GM19023 (cell line): ENCODE results near the gene KIAA1586.
A peak's percentile ranks its signal among the peaks of the same experiment; 100 is the strongest.
"Not testable (repeated sequence)": the region's sequence is repeated elsewhere in the genome, so short reads cannot be mapped to it uniquely, and the experiment has no call there.

Source experiments
- ATAC-seq: cut with Tn5 transposase; IDR thresholded peaks from one replicate; pipeline ENCODE4 v1.9.1; 2021; ENCODE audit warnings: mild to moderate bottlenecking, moderate library complexity; ENCODE audit not compliant: unreplicated experiment

Gene KIAA1586

DNA sequence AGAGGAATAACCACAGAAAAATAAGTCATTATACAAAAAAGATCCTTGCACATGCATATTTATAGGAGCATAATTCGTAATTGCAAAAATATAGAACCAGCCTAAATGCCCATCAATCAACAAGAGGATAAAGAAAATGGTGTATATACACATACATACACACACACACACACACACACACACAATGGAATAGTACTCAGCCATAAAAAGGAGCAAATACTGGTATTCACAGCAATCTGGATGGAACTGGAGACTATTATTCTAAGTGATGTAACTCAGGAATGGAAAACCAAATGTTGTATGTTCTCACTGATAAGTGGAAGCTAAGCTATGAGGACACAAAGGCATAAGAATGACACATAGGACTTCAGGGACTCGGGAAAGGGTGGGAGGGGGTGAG, 1.9 kb upstream of the KIAA1586 start:
- ATAC-seq, result no peak

DNA sequence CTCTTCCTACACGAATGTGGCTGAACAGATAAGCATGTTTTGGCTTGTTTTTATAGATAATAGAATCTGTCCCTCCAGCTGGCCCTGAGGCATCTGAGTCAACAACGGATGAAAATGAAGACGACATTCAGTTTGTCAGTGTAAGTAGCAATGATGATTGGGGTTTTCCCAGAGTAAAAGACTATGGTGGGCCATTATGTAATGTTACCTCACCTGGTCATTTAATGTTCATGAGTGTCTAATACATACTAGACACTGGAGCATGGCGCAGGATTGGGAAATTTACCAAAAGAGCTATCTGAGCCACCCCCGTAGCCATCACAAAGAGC, 728 bp downstream of the KIAA1586 start:
- ATAC-seq, result peak; percentile 27

DNA sequence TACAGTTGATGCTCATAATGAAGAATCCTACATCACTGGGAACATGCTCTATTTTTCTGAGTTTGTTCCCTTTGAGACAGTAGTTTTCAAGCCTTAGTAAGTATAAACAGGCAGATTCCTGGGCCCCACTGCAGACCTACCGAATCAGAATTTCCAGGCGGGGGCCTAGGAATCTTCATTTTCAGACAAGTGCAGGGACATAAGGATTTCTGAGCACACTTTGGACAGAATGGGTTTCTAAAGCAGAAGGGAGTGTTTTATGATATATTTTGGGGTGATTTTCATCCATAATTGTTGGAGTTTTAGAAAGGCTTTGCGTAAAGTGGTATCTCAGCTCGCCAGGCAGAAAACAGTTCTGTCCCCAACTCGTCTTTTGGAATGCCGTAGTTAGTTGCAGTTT, 1.4 kb downstream of the KIAA1586 start:
- not testable (repeated sequence) for ATAC-seq

DNA sequence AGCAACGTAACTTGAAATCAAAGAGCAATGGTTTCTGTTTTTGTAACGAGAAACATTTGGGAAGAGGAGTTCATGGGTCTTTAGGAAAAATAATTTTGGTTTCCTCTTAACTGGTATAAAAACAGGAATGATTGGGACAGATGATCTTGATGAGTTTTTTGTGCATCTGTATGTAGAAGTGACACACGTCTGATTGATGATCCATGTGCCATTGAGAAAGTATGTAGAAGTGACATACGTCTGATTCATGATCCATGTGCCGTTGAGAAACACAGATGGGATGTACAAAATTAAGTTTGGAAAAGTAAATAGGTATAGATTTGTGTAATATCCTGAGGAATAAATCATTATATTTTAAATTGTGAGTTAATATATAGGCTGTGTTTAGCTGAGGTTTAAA, 2.1 kb downstream of the KIAA1586 start:
- ATAC-seq, result no peak

DNA sequence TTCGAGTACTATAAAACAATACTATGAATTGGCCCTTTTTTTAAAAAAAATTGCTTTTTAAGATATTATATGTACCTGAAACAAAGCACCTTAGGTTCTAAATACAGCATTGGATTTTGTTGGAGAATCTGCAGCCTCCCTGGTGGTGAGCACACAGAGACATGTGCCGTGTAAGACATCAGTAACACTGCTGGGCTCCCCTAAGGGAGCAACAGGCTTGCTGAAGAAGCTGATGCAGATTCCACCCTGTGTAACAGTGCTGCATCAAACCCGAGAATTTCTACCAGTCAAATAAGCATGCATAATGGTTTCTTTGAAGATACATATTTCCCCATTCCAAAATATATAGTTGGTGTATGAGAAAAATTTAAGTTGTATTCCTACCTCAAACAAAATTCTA, 17.4 kb downstream of the KIAA1586 start:
- no peak for ATAC-seq

GRCh38 chr6:57064809-57065208, 18.3 kb downstream of the KIAA1586 start:
- ATAC-seq, result no peak

GRCh38 chr6:57068061-57068460, 21.6 kb downstream of the KIAA1586 start:
- ATAC-seq, result no peak

DNA sequence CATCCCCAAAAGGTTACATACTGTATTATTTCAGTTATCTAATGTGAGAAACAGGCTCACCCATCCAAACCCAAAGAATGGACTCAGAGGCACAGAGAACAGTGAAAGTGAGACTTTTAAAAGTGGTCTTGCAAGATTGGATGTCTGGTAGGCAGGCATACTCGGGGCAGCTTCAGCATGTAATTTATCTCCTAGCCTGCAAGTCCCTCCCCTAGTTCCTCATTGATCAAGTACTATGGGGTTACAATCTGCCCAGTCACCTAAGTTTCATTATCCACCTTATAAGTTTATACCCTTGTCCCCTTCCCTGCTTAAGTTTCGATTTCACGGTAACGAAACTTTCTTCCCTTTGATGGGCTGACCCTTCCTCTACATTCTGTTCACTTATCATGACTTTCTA, 22.7 kb downstream of the KIAA1586 start:
- ATAC-seq, result no peak

DNA sequence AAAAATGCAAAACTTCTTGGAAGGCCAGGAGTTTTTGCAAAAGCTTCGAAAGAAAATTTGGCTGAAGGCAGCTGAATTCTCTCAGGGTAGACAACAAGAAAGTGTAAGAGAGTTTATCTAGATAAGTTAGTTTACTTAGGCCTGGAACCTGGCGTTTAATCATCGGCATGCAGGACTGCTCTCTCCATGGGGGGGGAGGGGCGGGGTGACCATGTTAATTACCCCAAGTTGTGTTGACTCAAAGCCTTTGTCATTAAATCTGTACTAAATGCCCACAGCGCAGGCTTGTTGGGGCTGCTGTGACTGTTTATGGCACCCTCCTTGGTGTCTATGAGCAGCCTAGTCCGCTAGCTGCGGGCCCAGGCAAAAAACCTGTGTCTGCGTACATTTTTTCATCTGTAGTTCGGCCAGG, 23.4 kb downstream of the KIAA1586 start:
- ATAC-seq, result no peak

GRCh38 chr6:57072108-57072507, 25.6 kb downstream of the KIAA1586 start:
- ATAC-seq, result no peak

DNA sequence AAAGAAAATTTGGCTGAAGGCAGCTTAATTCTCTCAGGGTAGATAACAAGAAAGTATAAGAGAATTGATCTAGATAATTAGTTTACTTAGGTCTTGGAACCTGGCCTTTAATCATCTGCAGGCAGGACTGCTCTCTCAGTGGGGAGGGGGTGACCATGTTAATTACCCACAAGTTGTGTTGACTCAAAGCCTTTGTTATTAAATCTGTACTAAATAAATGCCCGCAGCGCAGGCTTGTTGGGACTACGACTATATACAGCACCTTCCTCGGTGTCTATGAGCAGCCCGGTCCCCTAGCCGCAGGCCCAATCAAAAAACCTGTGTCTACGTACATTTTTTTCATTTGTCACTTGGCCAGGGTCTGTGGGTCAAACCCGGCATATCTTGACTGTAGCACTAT, 27.9 kb downstream of the KIAA1586 start:
- ATAC-seq, result no peak

GRCh38 chr6:57075092-57075491, 28.6 kb downstream of the KIAA1586 start:
- no peak for ATAC-seq

GRCh38 chr6:57078531-57079207, 32.2 kb downstream of the KIAA1586 start:
- no peak for ATAC-seq

GRCh38 chr6:57085471-57085870, 39.0 kb downstream of the KIAA1586 start:
- no peak for ATAC-seq

DNA sequence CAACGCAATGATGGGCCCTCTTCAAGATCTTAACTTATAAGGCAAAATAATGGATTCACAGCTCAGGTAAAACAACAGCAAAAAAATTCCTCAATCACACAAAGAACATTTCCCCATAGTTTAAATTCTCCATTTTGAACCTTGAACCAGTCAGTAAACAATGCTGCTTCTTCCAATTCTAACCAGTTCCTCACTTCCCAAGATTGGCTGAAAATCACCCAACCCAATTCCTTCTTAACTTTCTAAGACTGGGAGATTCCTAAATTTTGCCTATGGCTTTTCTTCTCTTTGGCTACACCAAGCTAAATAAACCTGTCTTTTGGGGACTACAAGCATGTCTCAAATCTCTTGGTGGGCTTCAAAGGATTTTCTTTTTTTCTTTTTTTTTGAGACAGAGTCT, 40.4 kb downstream of the KIAA1586 start:
- ATAC-seq, result no peak

DNA sequence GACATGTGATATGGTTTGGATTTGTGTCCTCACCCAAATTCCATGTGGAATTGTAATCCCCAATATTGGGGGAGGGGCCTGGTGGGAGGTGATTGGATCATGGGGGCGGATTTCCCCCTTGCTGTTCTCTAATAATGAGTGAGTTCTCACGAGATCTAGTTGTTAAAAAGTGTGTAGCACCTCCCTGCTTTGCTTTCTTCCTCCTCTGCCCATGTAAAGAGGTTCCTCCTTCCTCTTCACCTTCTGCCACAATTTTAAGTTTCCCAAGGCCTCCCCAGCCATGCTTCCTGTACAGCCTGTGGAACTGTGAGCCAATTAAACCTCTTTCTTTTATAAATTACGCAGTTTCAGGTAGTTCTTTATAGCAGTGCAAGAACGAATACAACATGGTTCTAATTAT, 41.4 kb downstream of the KIAA1586 start:
- ATAC-seq, result no peak

DNA sequence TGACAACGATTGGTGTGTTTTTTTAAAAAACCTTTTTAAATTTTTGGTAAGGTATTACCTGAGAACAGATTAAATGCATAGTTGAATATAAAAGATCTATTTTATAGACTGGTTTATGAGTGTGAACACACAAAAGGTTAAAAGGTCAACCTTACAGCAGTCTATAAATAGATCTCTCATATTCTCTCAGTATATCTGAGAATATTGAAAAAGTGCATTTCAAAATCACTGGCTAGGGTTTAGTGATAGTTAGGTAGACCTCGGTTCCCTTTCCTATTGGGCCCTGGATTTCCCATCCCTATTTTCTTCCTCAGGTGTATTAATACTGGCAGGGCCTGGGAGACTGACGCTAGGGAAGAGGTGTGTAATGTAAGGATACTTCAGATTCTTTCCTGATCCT, 42.8 kb downstream of the KIAA1586 start:
- ATAC-seq, result no peak

DNA sequence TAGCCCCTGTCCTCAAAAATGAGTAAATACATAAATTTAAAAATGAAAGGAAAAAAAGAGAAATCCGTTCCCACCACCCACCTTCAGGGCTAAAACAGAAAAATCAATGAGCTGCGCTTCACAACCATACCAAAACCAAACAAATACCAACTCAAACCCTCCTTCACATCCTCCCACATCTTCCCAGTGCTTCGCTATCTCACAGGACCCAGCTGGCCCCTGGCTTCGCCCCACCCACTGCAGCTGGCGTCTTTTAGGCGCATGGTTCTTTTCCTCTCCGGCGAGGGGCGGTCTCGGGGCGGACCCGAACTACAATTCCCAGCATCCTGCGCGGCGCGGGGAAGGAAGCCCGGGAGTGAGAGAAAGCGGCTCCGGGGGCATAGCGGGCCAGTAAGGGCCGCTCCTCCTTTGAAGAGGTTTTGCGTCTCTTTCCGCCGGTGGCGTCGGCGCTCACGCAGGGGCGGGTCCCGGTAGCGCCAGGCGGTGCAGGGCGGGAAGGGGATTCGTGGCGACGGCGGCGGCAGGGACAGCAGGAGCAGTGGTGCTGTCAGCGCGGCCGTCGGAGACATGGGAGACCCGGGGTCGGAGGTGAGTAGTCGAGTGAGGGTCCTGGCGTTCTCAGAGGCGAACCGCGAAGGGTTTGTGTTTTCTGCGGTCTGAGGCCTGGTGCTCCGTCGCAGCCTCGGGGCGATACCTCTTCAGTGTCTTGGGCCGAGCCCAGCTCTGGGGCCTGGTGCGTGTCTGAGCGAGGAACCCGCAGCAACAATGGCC, 43.4 kb downstream of the KIAA1586 start, which contains the start of gene ZNF451:
Gene ZNF451 (plus strand): TSS at position 502 of the 771 bp plus-strand sequence. CDS start 66 bp downstream, at position 568.
- peak; percentile 93 for ATAC-seq

DNA sequence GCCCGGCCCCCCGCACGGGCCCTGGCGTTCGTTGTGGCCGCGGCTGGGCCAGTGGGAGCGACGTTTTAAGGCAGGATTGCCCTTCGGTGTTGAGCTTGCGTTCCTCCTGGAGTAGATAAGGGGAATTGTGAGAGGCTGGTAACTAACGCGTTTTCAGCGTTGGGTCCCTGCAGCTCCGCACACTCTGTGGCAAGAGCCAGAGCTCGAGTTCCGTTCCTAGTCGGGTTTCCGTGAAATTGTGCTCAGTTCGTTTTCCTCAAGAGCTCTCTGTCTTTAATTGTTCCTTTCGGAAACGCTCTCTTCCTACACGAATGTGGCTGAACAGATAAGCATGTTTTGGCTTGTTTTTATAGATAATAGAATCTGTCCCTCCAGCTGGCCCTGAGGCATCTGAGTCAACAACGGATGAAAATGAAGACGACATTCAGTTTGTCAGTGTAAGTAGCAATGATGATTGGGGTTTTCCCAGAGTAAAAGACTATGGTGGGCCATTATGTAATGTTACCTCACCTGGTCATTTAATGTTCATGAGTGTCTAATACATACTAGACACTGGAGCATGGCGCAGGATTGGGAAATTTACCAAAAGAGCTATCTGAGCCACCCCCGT, 44.1 kb downstream of the KIAA1586 start:
- ATAC-seq, result peak; percentile 11

DNA sequence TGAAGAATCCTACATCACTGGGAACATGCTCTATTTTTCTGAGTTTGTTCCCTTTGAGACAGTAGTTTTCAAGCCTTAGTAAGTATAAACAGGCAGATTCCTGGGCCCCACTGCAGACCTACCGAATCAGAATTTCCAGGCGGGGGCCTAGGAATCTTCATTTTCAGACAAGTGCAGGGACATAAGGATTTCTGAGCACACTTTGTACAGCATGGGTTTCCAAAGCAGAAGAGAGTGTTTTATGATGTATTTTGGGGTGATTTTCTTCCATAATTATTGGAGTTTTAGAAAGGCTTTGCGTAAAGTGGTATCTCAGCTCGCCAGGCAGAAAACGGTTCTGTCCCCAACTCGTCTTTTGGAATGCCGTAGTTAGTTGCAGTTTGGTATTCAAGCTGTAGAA, 44.9 kb downstream of the KIAA1586 start:
- not testable (repeated sequence) for ATAC-seq

GRCh38 chr6:57094689-57095088, 48.2 kb downstream of the KIAA1586 start:
- ATAC-seq, result no peak

DNA sequence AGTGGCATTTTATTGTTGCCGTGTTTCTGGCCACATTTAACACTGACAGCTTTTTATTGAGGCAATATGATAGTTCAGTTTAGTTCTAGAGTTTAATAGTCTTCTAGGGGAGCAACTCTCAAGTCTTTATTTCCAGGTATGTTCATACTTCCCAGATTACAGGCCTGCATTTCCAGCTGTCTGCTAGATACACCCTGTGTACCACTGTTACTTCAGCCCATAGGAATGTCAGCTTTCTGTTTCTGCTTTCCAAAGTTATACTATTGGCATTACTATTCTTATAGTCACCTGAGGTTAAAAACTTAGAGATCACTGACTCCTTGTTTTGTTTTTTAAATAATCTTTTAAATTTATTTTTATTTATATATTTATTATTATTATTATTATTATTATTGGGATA, 51.1 kb downstream of the KIAA1586 start:
- no peak for ATAC-seq
